HG02610 (cell line): ENCODE data around the gene ZNF92.
"Not testable (repeated sequence)": the region's sequence is repeated elsewhere in the genome, so short reads cannot be mapped to it uniquely, and the experiment has no call there.

Experiments
- ATAC-seq: cut with Tn5 transposase; IDR thresholded peaks from one replicate; pipeline ENCODE4 v1.9.1; 2021; ENCODE audit warnings: mild to moderate bottlenecking, moderate library complexity; ENCODE audit not compliant: unreplicated experiment

The ZNF92 gene

GRCh38 chr7:65373608-65374351 is at the start of gene ZNF92:
TSS of gene ZNF92 (plus strand) at chr7:65373855. CDS start at chr7:65373998, 143 bp downstream.
- ATAC-seq: peak; percentile 100

GRCh38 chr7:65325793-65326432 is 47.7 kb upstream of the ZNF92 start:
- no peak for ATAC-seq

- no peak for ATAC-seq
Observed at GRCh38 chr7:65338346-65338745, 35.3 kb upstream of the ZNF92 start.

- no peak for ATAC-seq
Observed at GRCh38 chr7:65339257-65339656, 34.4 kb upstream of the ZNF92 start.

GRCh38 chr7:65342723-65343629 is 30.7 kb upstream of the ZNF92 start:
- no peak for ATAC-seq

GRCh38 chr7:65344541-65344940 is 29.1 kb upstream of the ZNF92 start:
- not testable (repeated sequence) for ATAC-seq

GRCh38 chr7:65354263-65354662 is 19.4 kb upstream of the ZNF92 start:
- no peak for ATAC-seq

- ATAC-seq: no peak
Observed at GRCh38 chr7:65369843-65370242, 3.8 kb upstream of the ZNF92 start.

GRCh38 chr7:65371468-65371867 is 2.2 kb upstream of the ZNF92 start:
- ATAC-seq: no peak

- ATAC-seq: no peak
Observed at GRCh38 chr7:65379318-65379717, 5.7 kb downstream of the ZNF92 start.

- ATAC-seq: no peak
Observed at GRCh38 chr7:65381742-65382141, 8.1 kb downstream of the ZNF92 start.

- ATAC-seq: no peak
Observed at GRCh38 chr7:65382452-65382851, 8.8 kb downstream of the ZNF92 start.

- ATAC-seq: peak; percentile 25
Observed at GRCh38 chr7:65387891-65388290, 14.2 kb downstream of the ZNF92 start.

GRCh38 chr7:65390588-65390987 is 16.9 kb downstream of the ZNF92 start:
- peak; percentile 98 for ATAC-seq

GRCh38 chr7:65397730-65398142 is 24.1 kb downstream of the ZNF92 start:
- no peak for ATAC-seq

- not testable (repeated sequence) for ATAC-seq
Observed at GRCh38 chr7:65398671-65399070, 25.0 kb downstream of the ZNF92 start.

GRCh38 chr7:65399101-65399500 is 25.4 kb downstream of the ZNF92 start:
- not testable (repeated sequence) for ATAC-seq

- ATAC-seq: no peak
Observed at GRCh38 chr7:65404020-65404419, 30.4 kb downstream of the ZNF92 start.

GRCh38 chr7:65406706-65407105 is 33.1 kb downstream of the ZNF92 start:
- not testable (repeated sequence) for ATAC-seq

- no peak for ATAC-seq
Observed at GRCh38 chr7:65409363-65409762, 35.7 kb downstream of the ZNF92 start.

GRCh38 chr7:65411249-65411648 is 37.6 kb downstream of the ZNF92 start:
- no peak for ATAC-seq
